Peyer's patch (tissue), 4 donors: Measurements from ENCODE around the gene JPT1.

ENCODE experiments used
- CTCF ChIP-seq, 6 experiments: fragments of 450-650 bp in 4 of 6; fragments of 200-600 bp in 2 of 6; sonication (generic) in 1 of 6; IDR thresholded peaks; one replicate each; pipeline ENCODE4 v1.5.1; 2017 to 2019; ENCODE audit warnings: antibody characterized with exemption in 6 of 6, mild to moderate bottlenecking in 3 of 6, moderate library complexity in 1 of 6
- POLR2A ChIP-seq, 2 donors: fragments of 450-650 bp; IDR thresholded peaks; one replicate each; pipeline ENCODE4 v1.5.1; 2017; ENCODE audit warnings: antibody characterized with exemption in 2 of 2, mild to moderate bottlenecking in 2 of 2, moderate library complexity in 2 of 2

DNA sequence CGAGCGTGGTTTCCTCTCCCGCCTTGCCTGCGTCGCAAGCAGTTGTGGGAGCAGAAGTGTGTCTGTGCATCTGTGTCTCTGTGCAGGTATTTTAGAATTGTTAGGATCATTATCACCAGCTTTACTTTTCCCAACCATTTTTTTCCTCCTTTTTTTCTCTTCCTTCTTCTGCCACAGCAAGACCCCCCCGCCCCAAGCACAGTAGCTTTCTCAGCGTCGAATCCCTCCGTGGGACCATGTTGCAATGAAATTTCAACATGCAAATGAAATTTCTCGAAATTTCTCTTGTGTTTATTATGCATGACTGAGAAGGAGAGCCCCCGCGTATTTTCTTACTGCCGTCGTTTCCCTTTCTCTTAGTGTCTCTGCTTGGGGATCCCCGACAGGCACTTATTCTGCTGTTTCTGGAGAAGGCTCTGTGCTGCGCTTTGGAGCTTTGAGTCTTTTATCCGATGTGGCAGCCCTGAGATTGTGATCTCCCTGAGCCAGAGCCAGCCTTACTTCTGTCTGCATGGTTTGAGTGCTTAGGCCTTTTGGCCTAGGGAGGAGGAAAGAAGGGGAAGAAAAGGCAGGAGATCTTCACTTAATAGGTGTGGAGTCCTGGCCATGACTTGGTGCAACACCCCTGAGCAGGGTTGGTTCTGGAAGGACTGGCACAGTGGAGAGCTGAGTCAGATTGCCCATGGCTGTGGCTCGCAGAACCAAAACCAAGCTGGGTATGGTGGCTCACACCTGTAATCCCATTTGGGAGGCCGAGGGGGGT is 39.6 kb downstream of the JPT1 start:
- TF ChIP-seq CTCF (IDR thresholded peaks at IDR 0.05), result no peak
- no peak for TF ChIP-seq POLR2A (IDR thresholded peaks at IDR 0.05)
